Fibroblast of pulmonary artery (primary cell): ENCODE measurements around the gene SH3PXD2A.

ENCODE experiments used
- DNase-seq: peaks from one replicate; pipeline ENCODE4 v3.0.0-alpha.2; 2010; ENCODE audit warnings: low read depth
- H3K4me3 ChIP-seq: replicated peaks from 2 replicates; pipeline ENCODE4 v1.5.1; 2011; ENCODE audit warnings: low read depth, mild to moderate bottlenecking, control low read depth, low read length, moderate library complexity
- TF ChIP-seq, protein P1 (sequence below): IDR thresholded peaks from 2 replicates; pipeline ENCODE4 v1.5.1; 2011; ENCODE audit warnings: mild to moderate bottlenecking, control low read depth, low read length, inconsistent platforms; ENCODE audit errors: missing control alignments

Gene SH3PXD2A

DNA sequence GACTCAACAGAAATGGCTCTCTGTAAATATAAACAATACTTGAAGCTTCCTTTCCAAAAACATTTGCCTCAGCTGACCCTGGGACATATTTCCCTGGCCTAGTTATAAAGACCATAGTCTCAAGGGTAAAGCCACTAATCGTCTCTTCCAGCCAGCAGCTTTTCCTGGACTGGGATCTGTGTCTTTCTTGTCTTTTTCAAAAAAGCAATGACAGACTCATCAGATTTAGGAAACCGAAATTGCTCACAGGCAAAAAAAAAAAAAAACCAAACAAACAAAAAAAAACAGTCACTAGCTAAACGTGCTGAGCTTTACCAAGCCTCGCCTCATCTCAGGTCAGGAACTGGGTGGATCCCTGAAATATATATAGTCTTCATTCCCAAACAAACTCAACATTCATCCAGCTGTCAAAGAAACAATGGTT is 39.1 kb upstream of the SH3PXD2A start:
- H3K4me3 ChIP-seq: no peak overlapping the region
- TF ChIP-seq, protein P1, sequence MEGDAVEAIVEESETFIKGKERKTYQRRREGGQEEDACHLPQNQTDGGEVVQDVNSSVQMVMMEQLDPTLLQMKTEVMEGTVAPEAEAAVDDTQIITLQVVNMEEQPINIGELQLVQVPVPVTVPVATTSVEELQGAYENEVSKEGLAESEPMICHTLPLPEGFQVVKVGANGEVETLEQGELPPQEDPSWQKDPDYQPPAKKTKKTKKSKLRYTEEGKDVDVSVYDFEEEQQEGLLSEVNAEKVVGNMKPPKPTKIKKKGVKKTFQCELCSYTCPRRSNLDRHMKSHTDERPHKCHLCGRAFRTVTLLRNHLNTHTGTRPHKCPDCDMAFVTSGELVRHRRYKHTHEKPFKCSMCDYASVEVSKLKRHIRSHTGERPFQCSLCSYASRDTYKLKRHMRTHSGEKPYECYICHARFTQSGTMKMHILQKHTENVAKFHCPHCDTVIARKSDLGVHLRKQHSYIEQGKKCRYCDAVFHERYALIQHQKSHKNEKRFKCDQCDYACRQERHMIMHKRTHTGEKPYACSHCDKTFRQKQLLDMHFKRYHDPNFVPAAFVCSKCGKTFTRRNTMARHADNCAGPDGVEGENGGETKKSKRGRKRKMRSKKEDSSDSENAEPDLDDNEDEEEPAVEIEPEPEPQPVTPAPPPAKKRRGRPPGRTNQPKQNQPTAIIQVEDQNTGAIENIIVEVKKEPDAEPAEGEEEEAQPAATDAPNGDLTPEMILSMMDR: no peak
- DNase-seq: peak; percentile 82

- no peak for DNase-seq
- TF ChIP-seq, protein P1: no peak
- H3K4me3 ChIP-seq: no peak overlapping the region
Measured at GRCh38 chr10:103893817-103894216, 38.4 kb upstream of the SH3PXD2A start.

- TF ChIP-seq, protein P1: no peak
- DNase-seq: no peak
- no peak overlapping the region for H3K4me3 ChIP-seq
Measured at GRCh38 chr10:103892181-103892580, 36.8 kb upstream of the SH3PXD2A start.

DNA sequence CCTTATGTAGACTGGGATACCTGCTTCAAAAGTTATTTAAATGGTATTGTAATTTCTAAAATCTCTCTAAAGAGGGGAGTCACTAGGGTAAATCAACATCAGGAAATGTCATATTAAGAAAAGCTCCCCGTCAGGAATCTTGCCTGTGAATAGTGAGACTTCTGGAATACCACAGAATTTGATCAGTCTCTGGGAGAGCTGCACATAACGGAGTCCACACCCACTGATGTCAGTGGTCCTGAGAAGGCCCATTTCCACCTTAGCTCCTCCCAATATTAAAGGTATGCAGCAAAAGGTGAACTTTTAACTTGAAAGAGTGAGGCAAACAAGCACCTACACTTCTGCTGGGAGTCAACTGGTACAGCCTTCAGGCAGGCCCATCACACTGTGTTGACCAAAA is 35.3 kb upstream of the SH3PXD2A start:
- DNase-seq: no peak
- TF ChIP-seq, protein P1: no peak
- no peak overlapping the region for H3K4me3 ChIP-seq

GRCh38 chr10:103890194-103890658 is 34.9 kb upstream of the SH3PXD2A start:
- peak; percentile 9 for DNase-seq
- no peak overlapping the region for H3K4me3 ChIP-seq
- TF ChIP-seq, protein P1: no peak

GRCh38 chr10:103889121-103889720 is 33.8 kb upstream of the SH3PXD2A start:
- no peak for DNase-seq
- TF ChIP-seq, protein P1: no peak

More at GRCh38 chr10:103889121-103889720, 33.8 kb upstream of the SH3PXD2A start:
- H3K4me3 ChIP-seq: no peak overlapping the region
